DMS53 treated with DMSO at 0.1 percent for 48 hours (cell line): Measurements from ENCODE around the gene EVL.

Experiments
- DNase-seq: peaks from one replicate; lab custom pipeline; 2025; ENCODE audit not compliant: unreplicated experiment; lab: John Stamatoyannopoulos, UW

The EVL gene

DNA sequence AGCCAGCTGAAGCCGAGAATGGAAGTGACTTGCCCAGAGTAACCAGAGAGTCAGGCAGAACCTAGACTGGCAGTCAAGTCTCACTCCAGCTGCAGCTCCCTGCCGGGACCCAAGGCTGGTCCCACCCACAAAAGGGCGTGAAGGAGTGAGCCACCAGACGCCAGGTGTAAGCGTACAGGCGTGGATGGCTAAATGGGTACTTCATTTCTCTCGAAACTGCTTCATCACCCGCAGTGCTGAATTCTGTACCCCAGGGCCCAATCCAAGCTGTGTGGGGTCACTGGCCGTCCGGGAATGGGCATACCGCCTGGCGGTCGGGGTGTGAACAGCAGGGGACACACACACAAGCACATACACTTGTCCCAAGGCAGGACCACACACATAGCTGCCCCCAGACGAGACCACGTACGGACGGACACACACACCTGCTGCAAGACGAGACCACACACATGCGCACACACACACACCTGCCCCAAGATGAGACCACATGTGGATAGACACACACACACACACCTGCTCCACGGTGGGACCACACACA is 59.4 kb downstream of the EVL start:
- no peak for DNase-seq

DNA sequence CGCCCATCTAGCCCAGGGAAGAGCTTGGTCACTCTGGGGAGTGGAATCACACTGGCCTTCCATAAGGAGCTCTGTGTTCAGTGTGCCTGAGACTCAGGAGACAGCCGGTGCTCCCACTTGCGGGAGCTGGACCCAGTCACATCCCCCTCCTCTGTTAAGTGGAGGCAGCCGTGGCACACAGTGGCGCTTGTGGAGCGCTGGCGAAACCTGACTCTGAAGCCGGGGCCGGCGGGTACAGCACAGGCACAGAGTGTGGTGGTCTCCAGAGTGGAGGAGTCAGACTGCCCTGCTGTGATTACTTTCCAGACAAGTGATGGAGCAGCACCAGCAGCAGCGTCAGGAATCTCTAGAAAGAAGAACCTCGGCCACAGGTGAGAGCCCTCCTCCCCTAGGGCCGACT is 61.2 kb downstream of the EVL start:
- no peak for DNase-seq

DNA sequence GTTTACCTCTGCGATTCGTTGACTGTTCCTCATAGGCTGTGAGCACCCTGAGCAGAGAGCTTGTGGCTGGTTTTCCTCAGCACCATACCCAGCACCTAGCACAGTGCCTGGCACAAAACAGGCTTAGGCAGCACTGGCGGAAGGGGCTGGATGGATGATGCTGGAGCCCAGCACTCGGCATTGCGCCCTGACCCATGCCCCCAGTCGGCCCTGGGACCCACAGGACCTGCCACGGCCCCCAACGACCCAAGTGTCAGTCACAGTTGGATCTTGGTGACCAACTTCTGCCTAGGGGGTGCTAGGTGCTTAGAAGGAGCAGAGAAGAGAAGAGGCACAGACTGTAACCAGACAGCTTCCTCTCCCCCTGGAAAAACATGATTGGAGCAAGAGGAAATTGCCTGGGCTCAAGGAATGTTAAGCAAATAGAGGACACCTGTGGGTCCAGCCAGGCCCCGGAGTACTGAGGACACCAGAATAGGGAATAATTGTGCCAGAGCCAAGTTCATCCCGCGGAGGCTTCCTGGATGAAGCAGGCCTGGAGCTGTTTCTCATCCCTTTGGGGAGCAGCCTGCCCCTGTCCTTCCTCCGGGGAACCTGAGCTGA is 62.7 kb downstream of the EVL start:
- no peak for DNase-seq

DNA sequence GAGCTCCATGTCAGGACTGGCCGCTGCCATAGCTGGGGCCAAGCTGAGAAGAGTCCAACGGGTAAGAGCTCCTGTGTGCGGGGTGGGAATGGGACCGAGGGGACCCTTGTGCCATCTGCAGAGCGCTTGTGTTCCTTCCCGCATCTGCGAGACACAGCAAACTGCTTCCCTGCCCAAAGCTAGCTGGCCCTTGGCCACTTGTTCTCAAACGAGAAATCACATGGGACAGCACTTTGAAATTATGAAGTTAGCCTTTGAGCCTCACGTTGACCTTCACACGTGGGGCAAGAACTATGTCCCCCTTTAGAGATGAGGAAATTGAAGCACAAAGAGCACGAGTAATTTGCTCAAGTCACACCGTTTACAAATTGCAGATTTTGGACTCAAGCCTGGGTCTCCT is 63.5 kb downstream of the EVL start:
- DNase-seq = no peak

DNA sequence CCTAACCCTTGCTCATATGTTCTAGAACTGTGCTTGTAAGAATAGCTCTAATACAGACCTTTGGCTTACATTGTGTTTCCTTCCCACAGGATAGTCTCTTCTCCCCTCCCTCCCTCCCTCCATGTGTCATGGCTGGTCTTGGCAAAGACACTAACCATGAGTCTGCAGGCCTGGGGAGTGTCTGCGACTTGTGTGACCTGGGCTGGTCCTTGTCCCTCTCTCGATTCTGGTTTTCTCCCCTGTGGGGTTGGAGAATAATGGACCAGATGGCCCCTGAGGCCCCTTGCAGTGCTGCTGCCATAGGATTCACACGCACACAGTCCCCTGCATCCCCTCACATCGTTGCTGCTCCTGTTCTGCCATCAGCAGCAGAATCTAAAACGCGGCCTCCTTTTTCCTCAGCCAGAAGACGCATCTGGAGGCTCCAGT is 64.0 kb downstream of the EVL start:
- DNase-seq = no peak

DNA sequence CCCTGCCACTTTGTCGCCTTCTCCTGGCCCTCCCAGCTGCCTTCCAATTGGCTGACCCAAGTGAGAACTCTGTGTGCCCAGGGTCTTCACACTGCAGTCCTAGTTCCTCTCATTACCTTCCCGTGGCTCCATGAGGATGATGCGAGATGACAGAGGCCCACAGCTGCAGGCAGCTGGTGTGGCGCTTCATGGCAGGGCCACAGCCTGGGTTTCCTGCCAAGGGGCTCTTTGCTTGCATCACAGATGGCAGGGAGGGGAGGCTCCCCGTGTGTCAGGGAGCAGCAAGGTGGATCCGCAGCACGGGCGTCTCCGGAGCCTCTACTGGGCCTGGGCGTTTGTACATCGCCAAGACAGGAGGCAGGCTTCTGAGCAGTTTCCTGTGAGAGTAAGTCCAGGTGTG is 65.3 kb downstream of the EVL start:
- no peak for DNase-seq

DNA sequence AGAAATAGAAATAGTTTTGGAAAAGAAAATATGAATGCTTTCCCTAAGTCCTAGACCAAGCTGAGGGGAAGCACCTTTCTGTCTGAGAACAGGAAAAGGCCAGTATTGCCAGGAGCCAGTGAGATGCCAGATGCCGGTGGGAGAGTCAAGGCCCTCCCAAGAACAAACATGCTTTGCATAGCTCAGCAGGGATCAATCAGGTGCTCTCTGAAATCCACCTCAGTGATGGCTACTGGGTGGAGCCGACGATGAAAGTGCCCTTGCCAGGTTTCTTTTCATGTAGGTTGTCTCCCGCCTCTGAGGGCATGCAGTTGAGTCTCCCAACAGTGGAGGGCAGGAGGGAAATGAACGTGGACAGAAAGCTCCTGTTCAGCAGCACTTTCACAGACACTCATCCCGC is 66.0 kb downstream of the EVL start:
- no peak for DNase-seq

DNA sequence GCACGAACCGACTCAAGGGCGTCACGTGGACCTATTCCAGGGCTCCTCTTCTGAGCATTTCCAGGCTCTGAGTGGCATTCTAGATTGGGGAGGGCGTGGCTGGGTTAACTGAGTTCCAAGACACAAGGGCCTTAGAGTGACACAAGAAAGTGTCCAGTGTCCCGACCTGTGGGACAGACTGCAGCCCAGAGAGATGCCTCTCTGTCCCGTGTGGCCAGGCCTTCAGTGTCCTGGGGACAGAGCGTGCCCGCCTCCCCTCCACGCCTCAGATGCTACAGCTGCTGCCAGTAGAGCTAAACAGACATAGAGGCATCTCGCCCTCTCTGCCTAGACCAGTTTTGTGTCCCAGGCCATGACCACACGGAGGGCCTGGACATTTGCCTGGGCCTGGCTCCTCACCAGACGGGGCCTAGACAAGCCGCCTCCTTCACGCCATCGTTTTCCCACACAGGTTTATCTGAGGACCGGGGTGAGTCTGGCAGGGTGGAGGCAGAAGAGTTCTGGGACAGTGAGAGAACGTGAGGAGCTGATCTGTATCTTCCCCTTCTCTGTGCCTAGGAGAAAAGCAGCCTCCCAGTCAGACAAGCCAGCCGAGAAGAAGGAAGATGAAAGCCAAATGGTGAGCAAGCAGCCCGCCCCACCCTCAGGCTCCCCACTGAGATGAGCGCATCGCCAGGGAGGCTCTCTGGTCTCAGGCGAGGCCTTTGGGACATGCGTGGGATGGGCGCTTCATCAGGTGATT is 67.1 kb downstream of the EVL start:
- no peak for DNase-seq

DNA sequence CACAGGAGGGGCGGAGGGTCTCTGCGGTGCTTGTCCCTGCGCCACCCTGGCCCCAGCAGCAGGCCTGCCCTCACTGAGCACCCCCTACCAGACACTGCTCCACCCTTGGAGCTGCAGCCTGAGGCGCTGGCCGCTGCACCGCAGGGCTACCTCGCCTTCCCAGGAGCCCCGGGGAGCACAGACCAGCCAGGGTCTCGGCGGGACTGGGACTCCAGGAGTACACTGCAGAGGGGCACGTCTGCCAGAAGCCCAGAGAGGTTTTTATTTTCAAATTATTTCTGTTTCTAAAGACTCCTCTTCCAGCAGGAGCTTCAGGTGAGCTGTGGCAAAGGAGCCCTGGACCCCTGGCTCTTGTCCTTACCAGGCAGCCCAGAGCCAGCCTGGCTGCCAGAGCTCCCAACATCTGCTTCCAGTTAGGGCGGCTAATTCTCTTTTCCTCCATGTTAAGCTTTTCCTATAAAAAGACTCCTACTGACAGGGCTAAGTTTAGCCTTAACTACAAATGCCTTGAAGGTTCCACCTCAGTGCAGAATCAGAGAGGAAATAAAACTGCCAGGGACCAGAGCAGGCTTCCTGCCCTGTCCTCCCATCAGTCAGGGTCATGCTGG is 67.8 kb downstream of the EVL start:
- no peak for DNase-seq

DNA sequence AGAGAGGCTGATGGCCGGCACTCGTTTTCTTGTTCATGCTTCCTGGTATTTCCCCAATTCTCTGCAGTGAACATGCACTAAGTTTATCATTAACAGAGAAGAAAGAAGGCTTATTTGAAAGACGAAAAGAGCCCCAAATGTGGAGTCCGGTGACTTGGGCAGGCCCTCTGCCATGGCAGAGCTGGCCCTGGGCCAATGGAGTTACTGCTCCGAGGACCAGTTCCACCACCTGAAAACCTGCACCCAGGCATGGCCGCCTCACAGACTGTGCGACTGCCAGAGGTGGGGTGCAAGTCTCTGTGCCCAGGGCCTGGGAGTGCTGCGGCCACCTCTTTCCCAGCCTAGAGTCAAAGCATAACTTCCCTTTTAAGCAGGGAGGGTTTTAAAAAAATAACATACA is 69.4 kb downstream of the EVL start:
- no peak for DNase-seq

DNA sequence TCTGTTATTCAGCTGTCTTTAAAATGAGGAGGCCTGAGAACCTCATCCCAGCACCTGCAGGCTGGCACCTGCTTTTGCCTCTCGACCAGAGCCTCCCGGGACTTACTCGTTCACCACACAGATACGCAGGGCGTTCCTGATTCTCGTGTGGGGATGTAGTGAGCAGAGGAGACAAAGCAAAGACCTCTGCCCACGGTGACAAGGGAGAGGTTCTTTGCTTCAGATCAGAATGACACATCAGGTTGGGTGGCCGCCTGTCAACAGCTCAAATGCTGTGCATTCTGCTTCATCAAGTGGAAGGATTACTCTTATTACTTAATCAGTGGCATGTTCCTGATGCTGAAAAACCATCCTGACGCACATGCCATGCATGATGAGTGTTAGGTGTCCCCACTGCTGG is 69.9 kb downstream of the EVL start:
- DNase-seq = no peak

DNA sequence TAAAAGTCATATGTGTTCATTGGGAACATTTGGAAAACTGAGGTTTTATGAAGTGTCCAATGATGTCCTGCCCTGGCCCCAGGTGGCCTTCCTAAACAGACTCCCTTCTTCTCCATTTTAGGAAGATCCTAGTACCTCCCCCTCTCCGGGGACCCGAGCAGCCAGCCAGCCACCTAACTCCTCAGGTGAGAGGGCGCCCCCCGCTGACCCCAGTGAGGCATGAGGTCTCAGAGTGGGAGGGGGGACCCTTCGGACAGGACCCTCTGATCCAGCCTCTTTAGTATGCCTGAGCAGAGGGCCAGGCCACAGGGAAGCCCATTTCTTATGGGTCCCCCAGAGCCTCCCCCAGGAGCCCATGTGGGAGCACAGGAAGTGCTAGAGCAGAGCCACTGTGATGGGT is 70.6 kb downstream of the EVL start:
- no peak for DNase-seq

DNA sequence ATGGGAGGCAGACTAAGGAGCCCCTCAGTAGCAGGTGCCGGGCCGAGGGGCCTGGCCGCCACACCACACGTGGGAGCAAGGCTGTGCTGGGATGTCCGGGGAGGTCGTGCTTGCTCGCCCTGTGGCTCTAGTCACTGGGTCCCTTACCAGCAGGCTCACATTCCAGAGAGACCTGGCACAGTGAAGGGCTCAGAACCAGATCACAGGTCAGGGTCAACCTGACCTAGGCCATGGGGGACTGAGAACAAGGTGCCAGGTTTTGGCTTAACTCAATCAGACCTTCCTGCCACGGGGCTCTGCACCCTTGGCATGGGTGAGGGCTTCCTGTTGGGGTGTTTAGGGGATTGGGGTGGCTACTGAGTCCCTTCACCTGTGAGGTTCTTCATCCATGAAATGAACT is 72.0 kb downstream of the EVL start:
- no peak for DNase-seq

DNA sequence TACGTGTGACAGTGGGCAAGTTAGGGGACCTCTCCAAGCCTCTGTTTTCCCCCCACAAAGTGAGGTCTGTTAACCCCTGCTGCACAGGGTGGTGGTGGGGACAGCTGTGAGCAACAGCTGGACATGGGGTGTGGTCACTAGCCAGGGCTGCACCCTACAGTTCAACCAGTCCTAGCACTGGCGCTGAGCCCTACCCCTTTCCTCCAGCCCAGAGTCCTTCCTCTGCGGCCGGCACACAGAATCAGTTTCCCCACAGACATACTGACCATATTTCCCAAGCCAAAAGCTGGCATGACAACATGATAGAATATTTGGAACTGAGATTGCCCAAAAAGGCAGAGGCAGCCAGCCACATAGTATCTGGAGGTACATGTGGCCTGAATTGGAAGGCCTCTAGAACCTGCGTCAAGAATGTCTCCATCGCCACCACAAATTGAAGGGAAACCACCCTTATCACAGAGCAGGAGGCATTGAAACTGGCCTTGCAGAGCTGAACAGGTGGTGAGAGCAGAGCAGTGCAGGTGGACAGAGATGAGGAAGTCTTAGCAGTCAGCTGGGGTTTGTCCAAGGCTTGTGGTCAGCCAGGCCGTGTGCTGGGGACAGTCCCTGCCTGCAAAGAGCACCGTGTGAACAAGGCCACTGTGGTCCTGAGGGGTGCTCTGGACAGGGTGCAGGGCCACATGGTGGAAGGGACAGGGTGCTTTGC is 73.0 kb downstream of the EVL start:
- no peak for DNase-seq

DNA sequence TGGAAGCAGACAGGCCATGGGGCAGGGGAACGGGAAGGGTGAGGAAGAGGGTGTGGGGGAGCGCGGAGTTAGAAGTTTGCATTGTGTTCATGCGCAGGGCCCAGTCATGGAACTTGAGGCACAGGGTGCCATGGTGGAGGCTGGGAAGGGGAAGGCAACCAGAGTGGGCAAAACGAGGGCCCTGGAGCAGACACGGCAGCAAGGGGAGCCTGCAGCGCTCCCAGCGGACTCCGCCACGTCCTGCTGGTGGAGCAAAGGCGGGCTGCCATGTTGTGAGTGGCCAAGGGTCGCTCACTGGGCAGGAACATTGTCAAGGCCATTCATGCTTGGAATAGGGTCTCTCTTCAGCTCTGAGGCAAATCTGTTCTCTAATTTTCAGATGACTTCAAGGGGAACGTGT is 73.7 kb downstream of the EVL start:
- no peak for DNase-seq

DNA sequence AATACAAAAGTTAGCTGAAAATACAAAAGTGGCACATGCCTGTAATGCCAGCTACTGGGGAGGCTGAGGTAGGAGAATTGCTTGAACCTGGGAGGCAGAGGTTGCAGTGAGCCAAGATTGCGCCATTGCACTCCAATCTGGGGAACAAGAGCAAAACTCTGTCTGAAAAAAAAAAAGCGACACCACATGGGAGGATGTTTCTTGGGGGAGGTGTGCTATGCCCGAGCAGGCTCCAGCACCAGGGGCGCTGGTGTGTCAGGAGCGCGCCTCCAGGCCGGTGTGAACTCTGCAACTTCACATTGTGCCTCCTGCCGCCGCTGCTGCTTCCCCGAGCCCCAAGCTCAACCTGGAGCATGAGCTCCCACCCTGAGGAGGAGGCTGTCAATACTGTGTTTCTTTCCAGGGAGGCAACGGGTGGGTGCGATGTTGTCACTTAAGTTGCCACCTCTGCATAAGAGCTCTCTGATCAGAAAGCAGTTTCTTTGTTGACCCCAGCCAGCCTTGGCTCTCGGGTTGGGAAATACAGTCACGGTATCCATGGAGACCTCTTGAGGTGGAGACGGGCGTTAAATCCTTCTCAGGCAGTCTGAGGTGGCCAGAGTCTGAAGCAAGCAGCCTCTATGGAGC is 75.3 kb downstream of the EVL start:
- no peak for DNase-seq

DNA sequence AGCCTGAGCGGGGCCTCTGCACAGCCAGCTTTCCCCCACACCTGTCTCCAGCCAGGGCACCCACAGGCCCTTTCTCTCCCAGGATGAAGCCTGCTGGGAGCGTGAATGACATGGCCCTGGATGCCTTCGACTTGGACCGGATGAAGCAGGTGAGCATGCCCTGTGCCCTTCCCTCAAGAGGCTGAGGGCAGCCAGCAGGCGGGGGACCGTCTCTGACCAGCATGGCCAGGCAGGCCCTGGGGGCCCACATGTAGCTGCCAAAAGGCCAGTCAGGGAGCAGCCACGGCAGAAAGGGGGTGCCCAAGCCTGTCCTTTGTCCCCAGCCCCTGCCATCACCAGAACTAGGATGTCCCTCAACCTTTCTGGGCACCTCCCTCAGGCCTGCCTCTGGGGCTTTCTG is 75.9 kb downstream of the EVL start:
- no peak for DNase-seq

DNA sequence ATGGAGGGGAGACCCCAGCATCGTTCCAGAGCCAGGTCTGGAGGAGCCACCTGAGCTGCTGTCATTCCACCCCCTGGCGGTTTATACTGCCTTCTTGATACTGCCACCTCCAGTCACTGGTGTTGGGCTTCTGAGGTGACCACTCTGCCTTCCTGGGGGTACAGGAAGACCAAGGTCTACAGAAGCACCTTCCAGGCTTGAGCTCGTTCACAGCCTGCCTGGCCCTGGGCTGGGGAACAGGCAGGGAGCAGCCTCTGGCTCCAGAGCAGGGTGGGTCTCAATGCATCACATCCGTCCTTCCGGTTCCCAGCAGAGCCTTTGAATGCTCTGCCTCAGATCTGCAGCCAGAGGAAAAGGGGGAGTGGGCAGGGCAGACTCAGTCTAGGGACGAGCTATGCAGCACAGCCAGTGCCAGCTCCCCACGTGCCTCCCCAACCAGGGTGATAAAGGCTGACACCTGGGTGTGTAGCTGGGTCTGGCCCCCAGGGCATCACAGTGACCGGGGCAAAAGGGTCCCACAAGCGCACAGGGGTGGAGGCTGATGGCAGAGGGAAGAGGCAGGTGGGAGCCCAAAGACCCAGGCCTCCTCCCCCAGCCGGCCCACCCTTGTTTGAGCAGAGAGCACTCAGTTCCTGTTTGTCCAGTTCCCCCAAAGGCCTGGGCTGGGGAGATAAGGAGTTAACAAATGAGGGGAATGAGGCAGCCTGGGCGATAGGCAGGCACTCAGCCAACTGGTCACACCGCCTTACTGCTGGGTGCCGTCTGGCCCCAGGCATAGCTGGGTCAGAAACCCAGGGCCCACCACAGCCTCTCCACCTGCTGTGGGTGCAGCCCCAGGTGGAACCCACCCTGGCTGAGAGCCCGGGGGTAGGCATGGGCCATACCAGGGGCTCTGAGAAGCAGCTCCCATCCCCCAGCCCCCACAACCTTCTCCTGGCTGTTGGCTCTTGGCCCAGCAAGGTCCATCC is 77.1 kb downstream of the EVL start:
- no peak for DNase-seq

DNA sequence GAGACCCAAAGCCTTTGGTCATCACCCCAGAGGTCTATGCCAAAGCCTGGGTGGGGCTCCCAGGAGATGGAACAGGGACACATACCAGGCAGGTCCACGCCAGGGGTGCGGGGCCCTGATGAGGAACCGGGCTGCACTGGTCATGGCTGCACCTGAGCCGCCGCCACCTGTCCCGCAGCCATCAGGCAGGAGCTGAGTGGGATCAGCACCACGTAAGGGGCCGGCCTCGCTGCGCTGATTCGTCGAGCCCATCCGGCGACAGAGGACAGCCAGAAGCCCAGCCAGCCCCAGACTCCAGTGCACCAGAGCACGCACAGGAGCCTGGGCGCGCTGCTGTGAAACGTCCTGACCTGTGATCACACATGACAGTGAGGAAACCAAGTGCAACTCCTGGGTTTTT is 78.3 kb downstream of the EVL start:
- DNase-seq = no peak

DNA sequence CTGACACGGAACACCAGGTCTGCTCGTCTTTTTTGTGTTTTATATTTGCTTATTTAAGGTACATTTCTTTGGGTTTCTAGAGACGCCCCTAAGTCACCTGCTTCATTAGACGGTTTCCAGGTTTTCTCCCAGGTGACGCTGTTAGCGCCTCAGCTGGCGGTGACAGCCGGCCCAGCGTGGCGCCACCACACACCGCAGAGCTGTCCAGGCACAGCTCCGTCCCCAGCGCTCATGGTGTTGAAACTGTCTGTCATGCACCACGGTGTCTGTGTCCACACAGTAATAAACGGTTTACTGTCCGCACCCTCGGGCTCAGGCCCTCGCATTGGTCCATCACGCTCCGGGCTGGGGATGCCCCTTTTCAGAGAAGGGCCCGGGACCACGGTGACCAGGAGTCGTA is 78.7 kb downstream of the EVL start:
- DNase-seq = no peak
